Measurements from ENCODE around the gene DELE1.

DNA sequence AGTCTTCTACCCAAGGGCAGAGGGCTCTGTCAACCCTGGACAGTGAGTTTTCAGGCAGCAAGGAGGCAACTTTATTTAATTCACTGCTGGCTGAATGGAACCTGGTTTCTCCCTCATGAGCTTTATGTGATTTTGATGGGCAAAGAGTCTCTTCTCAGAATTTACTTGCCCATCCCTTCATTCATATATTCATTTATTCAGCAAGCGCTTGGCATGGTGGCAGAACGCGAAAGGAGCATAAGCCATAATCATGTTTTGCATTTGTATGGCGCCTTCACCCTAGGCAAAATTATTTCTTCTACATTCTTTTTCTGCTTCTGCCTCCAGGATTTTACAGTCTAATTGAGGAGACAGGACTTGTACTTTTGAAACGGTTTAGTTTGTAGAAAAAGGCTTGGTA is 8.0 kb downstream of the DELE1 start:
- TF ChIP-seq, protein P1, sequence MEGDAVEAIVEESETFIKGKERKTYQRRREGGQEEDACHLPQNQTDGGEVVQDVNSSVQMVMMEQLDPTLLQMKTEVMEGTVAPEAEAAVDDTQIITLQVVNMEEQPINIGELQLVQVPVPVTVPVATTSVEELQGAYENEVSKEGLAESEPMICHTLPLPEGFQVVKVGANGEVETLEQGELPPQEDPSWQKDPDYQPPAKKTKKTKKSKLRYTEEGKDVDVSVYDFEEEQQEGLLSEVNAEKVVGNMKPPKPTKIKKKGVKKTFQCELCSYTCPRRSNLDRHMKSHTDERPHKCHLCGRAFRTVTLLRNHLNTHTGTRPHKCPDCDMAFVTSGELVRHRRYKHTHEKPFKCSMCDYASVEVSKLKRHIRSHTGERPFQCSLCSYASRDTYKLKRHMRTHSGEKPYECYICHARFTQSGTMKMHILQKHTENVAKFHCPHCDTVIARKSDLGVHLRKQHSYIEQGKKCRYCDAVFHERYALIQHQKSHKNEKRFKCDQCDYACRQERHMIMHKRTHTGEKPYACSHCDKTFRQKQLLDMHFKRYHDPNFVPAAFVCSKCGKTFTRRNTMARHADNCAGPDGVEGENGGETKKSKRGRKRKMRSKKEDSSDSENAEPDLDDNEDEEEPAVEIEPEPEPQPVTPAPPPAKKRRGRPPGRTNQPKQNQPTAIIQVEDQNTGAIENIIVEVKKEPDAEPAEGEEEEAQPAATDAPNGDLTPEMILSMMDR (IDR thresholded peaks at IDR 0.05; ENCODE audit: poor library complexity, severe bottlenecking), result no peak
- no peak for TF ChIP-seq POLR2AphosphoS5 (IDR thresholded peaks at IDR 0.05)

Measured in neural cell (in vitro differentiated cells).